Endometrial microvascular endothelial cells (primary cell): ENCODE data around the gene THSD1. TPM values are rescaled to one million over a fixed set of nuclear protein-coding genes. Genes with fewer than 3 reads are reported as not detected.
"Not testable (repeated sequence)": the region's sequence is repeated elsewhere in the genome, so short reads cannot be mapped to it uniquely, and the experiment has no call there.

Experiments
- in situ Hi-C: cut with HindIII; loops from 2 replicates; pipeline ENCODE4 v1.10.0; 2017; ENCODE audit warnings: low sequenced_read_pairs, low pct_unique_long_range_greater_than_20kb; ENCODE audit errors: inconsistent ontology term
- total RNA-seq: library from RNA; depleted of rRNA; stranded (reverse); fragments of >200 nt; gene quantifications from one replicate; pipeline ENCODE4 v1.2.3, GENCODE V29; 2015; ENCODE audit errors: inconsistent ontology term

THSD1 gene
- total RNA-seq, 1 donor from 2014 or later: 33.2 TPM

- in situ Hi-C loops: no loop called here
Measured at GRCh38 chr13:52414963-52415362, 9.0 kb upstream of the THSD1 start.

- in situ Hi-C loops: no loop called here
Measured at GRCh38 chr13:52414051-52414450, 8.1 kb upstream of the THSD1 start.

- in situ Hi-C loops: no loop called here
Measured at GRCh38 chr13:52412128-52412527, 6.2 kb upstream of the THSD1 start.

GRCh38 chr13:52411629-52412028, 5.7 kb upstream of the THSD1 start:
- in situ Hi-C loops: no loop called here

- in situ Hi-C loops: not testable (repeated sequence)
Measured at GRCh38 chr13:52408071-52408658, 2.2 kb upstream of the THSD1 start.

- in situ Hi-C loops: not testable (repeated sequence)
Measured at GRCh38 chr13:52407436-52407835, 1.5 kb upstream of the THSD1 start.

- in situ Hi-C loops: no loop called here
Measured at GRCh38 chr13:52406629-52407028, 657 bp upstream of the THSD1 start.

GRCh38 chr13:52405369-52405766, 604 bp downstream of the THSD1 start:
- in situ Hi-C loops: no loop called here

GRCh38 chr13:52399708-52400107, 6.3 kb downstream of the THSD1 start:
- in situ Hi-C loops: no loop called here

GRCh38 chr13:52399046-52399445, 6.9 kb downstream of the THSD1 start:
- in situ Hi-C loops: no loop called here

- in situ Hi-C loops: no loop called here
Measured at GRCh38 chr13:52395704-52396103, 10.3 kb downstream of the THSD1 start.

GRCh38 chr13:52394586-52394985, 11.4 kb downstream of the THSD1 start:
- in situ Hi-C loops: no loop called here

- in situ Hi-C loops: no loop called here
Measured at GRCh38 chr13:52393572-52394357, 12.2 kb downstream of the THSD1 start.

- in situ Hi-C loops: no loop called here
Measured at GRCh38 chr13:52387721-52388120, 18.3 kb downstream of the THSD1 start.

- in situ Hi-C loops: no loop called here
Measured at GRCh38 chr13:52385870-52386269, 20.1 kb downstream of the THSD1 start.

GRCh38 chr13:52383366-52383765, 22.6 kb downstream of the THSD1 start:
- in situ Hi-C loops: no loop called here

GRCh38 chr13:52378312-52378711, 27.7 kb downstream of the THSD1 start:
- in situ Hi-C loops: no loop called here

GRCh38 chr13:52377898-52378297, 28.1 kb downstream of the THSD1 start:
- in situ Hi-C loops: no loop called here

- in situ Hi-C loops: no loop called here
Measured at GRCh38 chr13:52374873-52375411, 31.0 kb downstream of the THSD1 start.

- in situ Hi-C loops: no loop called here
Measured at GRCh38 chr13:52374389-52374788, 31.6 kb downstream of the THSD1 start.
